OCI-LY7 (cell line): Measurements from ENCODE around the gene SP1. TPM values are rescaled to one million over a fixed set of nuclear protein-coding genes. Genes with fewer than 3 reads are reported as not detected.
A peak's percentile ranks its signal among the peaks of the same experiment; 100 is the strongest.
"Not testable (repeated sequence)": the region's sequence is repeated elsewhere in the genome, so short reads cannot be mapped to it uniquely, and the experiment has no call there.

Experiments used
- Bru-seq: library from RNA; stranded (reverse); fragments of 400-500 nt; gene quantifications from one replicate; lab custom pipeline; 2021; lab: Mats Ljungman, UMichigan
- BruChase-seq, 2 experiments: library from RNA; stranded (reverse); fragments of 400-500 nt; gene quantifications; one replicate each; lab custom pipeline; 2021; lab: Mats Ljungman, UMichigan
- BruUV-seq: library from RNA; stranded (reverse); fragments of 400-500 nt; replicated peaks from 2 replicates; lab custom pipeline; 2021; lab: Mats Ljungman, UMichigan
- CTCF ChIA-PET: fragments of 300-600 bp; sonication (Branson Sonifier 250); formaldehyde crosslinking; loops from one replicate; lab custom pipeline; 2022; ENCODE audit warnings: antibody characterized with exemption; ENCODE audit not compliant: unreplicated experiment; lab: Charles Lee
- POLR2A ChIA-PET: fragments of 300-600 bp; sonication (Branson Sonifier 250); formaldehyde crosslinking; loops from one replicate; lab custom pipeline; 2022; ENCODE audit warnings: antibody characterized with exemption; lab: Charles Lee
- DNase-seq: peaks from one replicate; pipeline ENCODE4 v3.0.0-alpha.2; 2015; ENCODE audit warnings: low spot score
- H2AFZ ChIP-seq: fragments of 200-600 bp; sonication (generic), shearing (Covaris generic); 2 replicates; pipeline ENCODE4 v1.6.1; 2014; ENCODE audit warnings: mild to moderate bottlenecking, antibody characterized with exemption, low read length, moderate library complexity
- H3K27ac ChIP-seq: fragments of 200-600 bp; sonication (generic); 2 replicates; pipeline ENCODE4 v1.5.1; 2014; ENCODE audit warnings: mixed run types, low read depth, mild to moderate bottlenecking, moderate library complexity, low read length, inconsistent platforms; ENCODE audit not compliant: poor library complexity, severe bottlenecking
- H3K36me3 ChIP-seq: fragments of 200-600 bp; sonication (generic); 2 replicates; pipeline ENCODE4 v1.6.1; 2014; ENCODE audit warnings: mild to moderate bottlenecking, antibody characterized with exemption, low read length, moderate library complexity, mixed read lengths; ENCODE audit not compliant: insufficient read depth
- H3K4me1 ChIP-seq: fragments of 200-600 bp; sonication (generic); 2 replicates; pipeline ENCODE4 v1.5.1; 2014; ENCODE audit warnings: mild to moderate bottlenecking, low read length; ENCODE audit not compliant: insufficient read depth, poor library complexity, severe bottlenecking
- H3K4me2 ChIP-seq: fragments of 200-600 bp; sonication (generic); 2 replicates; pipeline ENCODE4 v1.6.1; 2014; ENCODE audit warnings: mild to moderate bottlenecking, low read length
- H3K4me3 ChIP-seq: fragments of 200-600 bp; sonication (generic); 2 replicates; pipeline ENCODE4 v1.5.1; 2014; ENCODE audit warnings: mild to moderate bottlenecking, low read depth, low read length; ENCODE audit not compliant: poor library complexity, severe bottlenecking
- H3K79me2 ChIP-seq: fragments of 200-600 bp; sonication (generic); 2 replicates; pipeline ENCODE4 v1.6.1; 2016; ENCODE audit warnings: low read depth, mild to moderate bottlenecking, low read length, moderate library complexity, mixed read lengths; ENCODE audit not compliant: insufficient read depth
- H3K9me2 ChIP-seq: fragments of 200-600 bp; sonication (generic); 2 replicates; pipeline ENCODE4 v1.6.1; 2016; ENCODE audit warnings: mild to moderate bottlenecking, low read length, mixed read lengths; ENCODE audit not compliant: insufficient read depth
- H3K9me3 ChIP-seq: fragments of 200-600 bp; sonication (generic); 2 replicates; pipeline ENCODE4 v1.6.1; 2014; ENCODE audit warnings: mild to moderate bottlenecking, mixed run types, low read length, mixed read lengths
- H4K20me1 ChIP-seq: fragments of 200-600 bp; sonication (generic); 2 replicates; pipeline ENCODE4 v1.6.1; 2014; ENCODE audit warnings: mild to moderate bottlenecking, antibody characterized with exemption, low read length, moderate library complexity, mixed read lengths; ENCODE audit not compliant: insufficient read depth
- CTCF ChIP-seq: fragments of 200-600 bp; sonication (generic); conservative IDR thresholded peaks from 2 replicates; pipeline ENCODE4 v1.5.1; 2014; ENCODE audit warnings: mild to moderate bottlenecking, antibody characterized with exemption, low read length, moderate library complexity, mixed read lengths
- EZH2phosphoT487 ChIP-seq: fragments of 200-600 bp; sonication (generic); IDR thresholded peaks from 2 replicates; pipeline ENCODE4 v1.6.1; 2018; ENCODE audit warnings: low read depth, borderline replicate concordance, mild to moderate bottlenecking, mixed run types, antibody characterized with exemption, low read length, moderate library complexity, mixed read lengths
- intact Hi-C: fragments of 100-400 bp; cut with micrococcal nuclease; formaldehyde crosslinking; loops from one replicate; pipeline ENCODE4 v1.10.0; 2022; ENCODE audit not compliant: unreplicated experiment
- long read RNA-seq: library from polyadenylated mRNA; stranded (forward); transcript quantifications from one replicate; pipeline ENCODE4 v2.0.0, GENCODE V29; 2022
- total RNA-seq, 2 experiments: library from RNA; depleted of rRNA in 1 of 2; stranded (reverse); fragments of >200 nt in 1 of 2; shearing (Covaris generic) in 1 of 2; gene quantifications; 2 replicates each; pipeline ENCODE4 v1.2.3, GENCODE V29; 2014 to 2022

SP1 gene
- total RNA-seq (2014; rRNA removed; shearing (Covaris generic)): 47.3 and 58.9 TPM in 2 replicates
- 83.9 and 93.9 TPM in 2 replicates for total RNA-seq (2022)
- Bru-seq, nascent RNA: percentile 79 among the genes with signal in this experiment
- percentile 83 among the genes with signal in this experiment for BruChase-seq, experiment 1, labeled RNA remaining after a 6-hour chase
- BruChase-seq, experiment 2, labeled RNA remaining after a 2-hour chase: percentile 97 among the genes with signal in this experiment
- long read RNA-seq, transcript SP1-201 (6 exons, 2,846 nt): major isoform, 5 of 21 reads
- long read RNA-seq, partial matches to known transcripts: 4 of 21 reads
- long read RNA-seq, other reads (novel, unspliced or antisense): 12 of 21 reads

- H3K9me2 ChIP-seq: no peaks in the 10 kb centered on the region
- ChIA-PET POLR2A (interaction anchor here (0.7 to 2.1 kb wide), 15 partner anchors 8 to 172 kb away, joined by 3 to 9 read pairs (median 5); partner anchors contain the start of genes AAAS and TARBP2), CTCF (interaction anchor here (0.6 to 2.7 kb wide), 4 partner anchors 28 to 84 kb away, joined by 3 to 7 read pairs (median 4); no protein-coding TSS in a partner anchor)
- peaks cover 44% of the 10 kb centered on the region for H3K79me2 ChIP-seq
- peak within 1 kb of the TSS; percentile 85 for H2AFZ ChIP-seq
- peaks cover 16% of the 10 kb centered on the region; the same call in 1 of the 2 replicates for H4K20me1 ChIP-seq
- peak within 1 kb of the TSS; percentile 86 for H3K4me3 ChIP-seq
- no peak for TF ChIP-seq EZH2phosphoT487
- TF ChIP-seq CTCF: no peak
- no TSS peak for BruUV-seq
- peak within 1 kb of the TSS; percentile 81 for H3K4me2 ChIP-seq
- peaks cover 38% of the 10 kb centered on the region for H3K36me3 ChIP-seq
- H3K4me1 ChIP-seq: peaks cover 45% of the 10 kb centered on the region
- H3K27ac ChIP-seq: peak within 1 kb of the TSS; percentile 77
- DNase-seq: peak; percentile 90
- H3K9me3 ChIP-seq: no peaks in the 10 kb centered on the region
- intact Hi-C loops: loop anchor here (5.0 kb wide), 1 partner anchor 247 kb away; the partner anchor contains the start of gene ATF7
Measured at GRCh38 chr12:53380104-53380793, at the start of gene SP1. Gene SP1, plus strand, starts transcription at chr12:53380176. Its CDS starts 116 bp downstream, at chr12:53380292.

- POLR2A ChIA-PET: interaction anchor here (1.0 kb wide), 1 partner anchor 9 kb away, joined by 6 read pairs; no protein-coding TSS in a partner anchor
- Histone ChIP-seq H3K4me2 (no peak overlapping the region), H3K9me2 (no peaks in the 10 kb centered on the region), H3K9me3 (no peaks in the 10 kb centered on the region), H3K79me2 (no peaks in the 10 kb centered on the region), H3K4me1 (peaks cover 7% of the 10 kb centered on the region), H4K20me1 (no peaks in the 10 kb centered on the region), H3K4me3 (no peak overlapping the region), H2AFZ (no peak overlapping the region), H3K36me3 (no peaks in the 10 kb centered on the region), H3K27ac (no peak overlapping the region)
- DNase-seq: no peak
- TF ChIP-seq EZH2phosphoT487 (no peak), CTCF (no peak)
- no TSS peak for BruUV-seq
- CTCF ChIA-PET: no interaction called here
- intact Hi-C loops: no loop called here
Measured at GRCh38 chr12:53330671-53331070, 49.3 kb upstream of the SP1 start.

GRCh38 chr12:53332339-53332738 lies 47.6 kb upstream of the SP1 start:
- POLR2A ChIA-PET, H3K4me3 ChIP-seq, H2AFZ ChIP-seq, H3K79me2 ChIP-seq, H3K27ac ChIP-seq, H3K9me3 ChIP-seq, BruUV-seq, H3K9me2 ChIP-seq, DNase-seq, H3K4me2 ChIP-seq, H3K4me1 ChIP-seq, H3K36me3 ChIP-seq, H4K20me1 ChIP-seq, intact Hi-C loops: not testable (repeated sequence)
- CTCF ChIA-PET: interaction anchor here (1.3 to 1.6 kb wide), 3 partner anchors 12 to 20 kb away, joined by 3 to 6 read pairs (median 4); no protein-coding TSS in a partner anchor
